Measurements from ENCODE around the gene ZNF143. TPM values are rescaled to one million over a fixed set of nuclear protein-coding genes. Genes with fewer than 3 reads are reported as not detected.

The ZNF143 gene
- total RNA-seq, 1 experiment from 2014 or later = 29.5 TPM

GRCh38 chr11:9570313-9571025, 109.7 kb downstream of the ZNF143 start:
- ChIA-PET CTCF (no interaction called here), POLR2A (ENCODE audit: low non-redundant PET) (no interaction called here)
- Histone ChIP-seq H3K4me1 (ENCODE audit: insufficient read depth, low read length, poor library complexity, severe bottlenecking) (peaks cover 22% of the 10 kb centered on the region), H3K36me3 (ENCODE audit: insufficient read depth, low read length, poor library complexity, severe bottlenecking) (no peaks in the 10 kb centered on the region), H3K4me3 (ENCODE audit: low read depth, low read length, poor library complexity, severe bottlenecking) (no peak overlapping the region), H3K27me3 (replicated peaks; ENCODE audit: insufficient read depth, low read depth, low read length, poor library complexity) (no peaks in the 10 kb centered on the region), H3K9me3 (ENCODE audit: low read depth, low read length, poor library complexity, severe bottlenecking) (no peaks in the 10 kb centered on the region), H3K27ac (ENCODE audit: low read depth, low read length, poor library complexity, severe bottlenecking) (no peak overlapping the region)
- no TSS peak for BruUV-seq (replicated peaks)
- intact Hi-C loops (cut with micrococcal nuclease; ENCODE audit: unreplicated experiment) = no loop called here
- TF ChIP-seq CTCF (conservative IDR thresholded peaks at IDR 0.05; ENCODE audit: low read depth, low read length) = no peak
- TF ChIP-seq EZH2 (IDR thresholded peaks at IDR 0.05; ENCODE audit: borderline replicate concordance, low read depth, low read length, poor library complexity, severe bottlenecking) = no peak
- DNase-seq (ENCODE audit: low spot score) = no peak

- Histone ChIP-seq H3K4me1 (ENCODE audit: insufficient read depth, low read length, poor library complexity, severe bottlenecking) (peaks cover 15% of the 10 kb centered on the region), H3K36me3 (ENCODE audit: insufficient read depth, low read length, poor library complexity, severe bottlenecking) (peaks cover 3% of the 10 kb centered on the region), H3K27ac (ENCODE audit: low read depth, low read length, poor library complexity, severe bottlenecking) (no peak overlapping the region), H3K27me3 (replicated peaks; ENCODE audit: insufficient read depth, low read depth, low read length, poor library complexity) (no peaks in the 10 kb centered on the region), H3K4me3 (ENCODE audit: low read depth, low read length, poor library complexity, severe bottlenecking) (no peak overlapping the region), H3K9me3 (ENCODE audit: low read depth, low read length, poor library complexity, severe bottlenecking) (no peaks in the 10 kb centered on the region)
- no TSS peak for BruUV-seq (replicated peaks)
- DNase-seq (ENCODE audit: low spot score) = no peak
- ChIA-PET POLR2A (ENCODE audit: low non-redundant PET) (no interaction called here), CTCF (no interaction called here)
- intact Hi-C loops (cut with micrococcal nuclease; ENCODE audit: unreplicated experiment) = no loop called here
- no peak for TF ChIP-seq CTCF (conservative IDR thresholded peaks at IDR 0.05; ENCODE audit: low read depth, low read length)
- TF ChIP-seq EZH2 (IDR thresholded peaks at IDR 0.05; ENCODE audit: borderline replicate concordance, low read depth, low read length, poor library complexity, severe bottlenecking) = no peak
These were observed 110.4 kb downstream of the ZNF143 start for GRCh38 chr11:9571071-9571762.

GRCh38 chr11:9571763-9572115, 110.9 kb downstream of the ZNF143 start:
- Histone ChIP-seq H3K36me3 (ENCODE audit: insufficient read depth, low read length, poor library complexity, severe bottlenecking) (peaks cover 8% of the 10 kb centered on the region), H3K4me3 (ENCODE audit: low read depth, low read length, poor library complexity, severe bottlenecking) (no peak overlapping the region), H3K4me1 (ENCODE audit: insufficient read depth, low read length, poor library complexity, severe bottlenecking) (peaks cover 12% of the 10 kb centered on the region), H3K9me3 (ENCODE audit: low read depth, low read length, poor library complexity, severe bottlenecking) (no peaks in the 10 kb centered on the region), H3K27me3 (replicated peaks; ENCODE audit: insufficient read depth, low read depth, low read length, poor library complexity) (no peaks in the 10 kb centered on the region), H3K27ac (ENCODE audit: low read depth, low read length, poor library complexity, severe bottlenecking) (no peak overlapping the region)
- BruUV-seq (replicated peaks) = no TSS peak
- no peak for DNase-seq (ENCODE audit: low spot score)
- POLR2A ChIA-PET (ENCODE audit: low non-redundant PET) = no interaction called here
- CTCF ChIA-PET = no interaction called here
- no peak for TF ChIP-seq EZH2 (IDR thresholded peaks at IDR 0.05; ENCODE audit: borderline replicate concordance, low read depth, low read length, poor library complexity, severe bottlenecking)
- no peak for TF ChIP-seq CTCF (conservative IDR thresholded peaks at IDR 0.05; ENCODE audit: low read depth, low read length)
- intact Hi-C loops (cut with micrococcal nuclease; ENCODE audit: unreplicated experiment) = no loop called here

Measured in A673 (cell line).